Activated CD4-positive, alpha-beta T cell treated with anti-CD3 and anti-CD28 coated beads, Interleukin-2, amount 50 U/mL, for 4 hours (primary cell): ENCODE measurements around the gene KRTAP4-9.
"Not testable (repeated sequence)": the region's sequence is repeated elsewhere in the genome, so short reads cannot be mapped to it uniquely, and the experiment has no call there.

Experiments used
- DNase-seq, 2 experiments: peaks; one replicate each; pipeline ENCODE4 v3.0.0-alpha.2; 2020

The KRTAP4-9 gene

GRCh38 chr17:41133880-41134735 is 28.9 kb downstream of the KRTAP4-9 start:
- no peak for DNase-seq

- DNase-seq = not testable (repeated sequence)
Observed at GRCh38 chr17:41139865-41140264, 34.7 kb downstream of the KRTAP4-9 start.

GRCh38 chr17:41140360-41141131 is 35.4 kb downstream of the KRTAP4-9 start, which contains the start of gene KRTAP4-6:
TSS of gene KRTAP4-6 (minus strand) at chr17:41140544. CDS start at chr17:41140487, 57 bp downstream.
- no peak for DNase-seq

GRCh38 chr17:41141361-41141760 is 36.2 kb downstream of the KRTAP4-9 start:
- DNase-seq = no peak

GRCh38 chr17:41144846-41145245 is 39.7 kb downstream of the KRTAP4-9 start:
- DNase-seq = no peak

- DNase-seq = no peak
Observed at GRCh38 chr17:41145261-41145660, 40.1 kb downstream of the KRTAP4-9 start.

- DNase-seq = no peak
Observed at GRCh38 chr17:41147531-41148204, 42.5 kb downstream of the KRTAP4-9 start.

- not testable (repeated sequence) for DNase-seq
Observed at GRCh38 chr17:41148971-41149651, 43.9 kb downstream of the KRTAP4-9 start.

- no peak for DNase-seq
Observed at GRCh38 chr17:41149652-41149985, 44.4 kb downstream of the KRTAP4-9 start, which contains the start of gene KRTAP4-5. TSS of gene KRTAP4-5 (minus strand) at chr17:41149825. CDS start at chr17:41149767, 58 bp downstream.

GRCh38 chr17:41150026-41150425 is 44.8 kb downstream of the KRTAP4-9 start:
- DNase-seq = no peak

GRCh38 chr17:41151525-41151924 is 46.3 kb downstream of the KRTAP4-9 start:
- DNase-seq = no peak

- no peak for DNase-seq
Observed at GRCh38 chr17:41153856-41154255, 48.7 kb downstream of the KRTAP4-9 start.
